Ecto neural progenitor cell (in vitro differentiated cells): ENCODE data around the gene ADORA1.

Source experiments
- DNase-seq: peaks from one replicate; pipeline ENCODE4 v3.0.0-alpha.2; 2018; ENCODE audit warnings: low spot score

Gene ADORA1

GRCh38 chr1:203121186-203122015 is 6.1 kb upstream of the ADORA1 start:
- DNase-seq: peak; percentile 28

- DNase-seq: peak; percentile 34
These were observed 5.4 kb upstream of the ADORA1 start for GRCh38 chr1:203122159-203122558.

- peak; percentile 23 for DNase-seq
These were observed 3.5 kb upstream of the ADORA1 start for GRCh38 chr1:203124011-203124410.

- peak; percentile 29 for DNase-seq
These were observed 2.8 kb upstream of the ADORA1 start for GRCh38 chr1:203124546-203125317.

GRCh38 chr1:203126151-203126865 is 1.2 kb upstream of the ADORA1 start:
- peak; percentile 49 for DNase-seq

- no peak for DNase-seq
These were observed 460 bp upstream of the ADORA1 start for GRCh38 chr1:203126866-203127665.

GRCh38 chr1:203128431-203128715 is 847 bp downstream of the ADORA1 start:
- DNase-seq: no peak

GRCh38 chr1:203128716-203129500 is 1.4 kb downstream of the ADORA1 start:
- peak; percentile 41 for DNase-seq

- DNase-seq: peak; percentile 44
These were observed 2.1 kb downstream of the ADORA1 start for GRCh38 chr1:203129501-203130231.

GRCh38 chr1:203130358-203130985 is 2.9 kb downstream of the ADORA1 start:
- no peak for DNase-seq

- no peak for DNase-seq
These were observed 4.1 kb downstream of the ADORA1 start for GRCh38 chr1:203131548-203132200.

- no peak for DNase-seq
These were observed 6.6 kb downstream of the ADORA1 start for GRCh38 chr1:203133970-203134725.

- DNase-seq: no peak
These were observed 8.2 kb downstream of the ADORA1 start for GRCh38 chr1:203135636-203136305.

- DNase-seq: no peak
These were observed 9.0 kb downstream of the ADORA1 start for GRCh38 chr1:203136409-203137042.

GRCh38 chr1:203137324-203137723 is 9.8 kb downstream of the ADORA1 start:
- no peak for DNase-seq

- DNase-seq: no peak
These were observed 10.5 kb downstream of the ADORA1 start for GRCh38 chr1:203138066-203138465.

- no peak for DNase-seq
These were observed 12.5 kb downstream of the ADORA1 start for GRCh38 chr1:203139976-203140475.
